GM19438 (cell line): Measurements from ENCODE around the gene PLA2G4A.

Source experiments
- ATAC-seq: cut with Tn5 transposase; IDR thresholded peaks from one replicate; pipeline ENCODE4 v1.9.1; 2021; ENCODE audit warnings: low read depth; ENCODE audit not compliant: unreplicated experiment

PLA2G4A gene

GRCh38 chr1:187003353-187003752 lies 174.6 kb downstream of the PLA2G4A start:
- no peak for ATAC-seq

- no peak for ATAC-seq
Measured at GRCh38 chr1:187006896-187007295, 178.1 kb downstream of the PLA2G4A start.

DNA sequence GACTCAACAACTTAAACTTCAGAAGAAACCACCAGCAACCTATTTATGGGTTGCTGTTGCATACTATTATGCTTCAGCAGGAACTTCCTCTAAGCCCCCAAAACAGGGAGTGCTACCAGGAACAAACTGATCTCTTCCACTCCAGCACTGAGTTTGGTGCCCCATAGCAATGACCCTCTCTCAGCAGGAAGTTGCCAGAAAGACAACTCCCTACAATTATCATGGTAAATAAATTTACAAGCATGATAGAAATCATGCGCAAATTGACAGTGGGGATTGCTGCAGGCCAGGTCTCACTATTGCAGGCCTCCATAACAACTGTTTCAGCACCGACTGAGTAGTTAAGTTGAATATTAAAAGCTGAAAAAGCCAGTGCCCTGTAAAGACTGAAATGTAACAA lies 180.6 kb downstream of the PLA2G4A start:
- no peak for ATAC-seq

DNA sequence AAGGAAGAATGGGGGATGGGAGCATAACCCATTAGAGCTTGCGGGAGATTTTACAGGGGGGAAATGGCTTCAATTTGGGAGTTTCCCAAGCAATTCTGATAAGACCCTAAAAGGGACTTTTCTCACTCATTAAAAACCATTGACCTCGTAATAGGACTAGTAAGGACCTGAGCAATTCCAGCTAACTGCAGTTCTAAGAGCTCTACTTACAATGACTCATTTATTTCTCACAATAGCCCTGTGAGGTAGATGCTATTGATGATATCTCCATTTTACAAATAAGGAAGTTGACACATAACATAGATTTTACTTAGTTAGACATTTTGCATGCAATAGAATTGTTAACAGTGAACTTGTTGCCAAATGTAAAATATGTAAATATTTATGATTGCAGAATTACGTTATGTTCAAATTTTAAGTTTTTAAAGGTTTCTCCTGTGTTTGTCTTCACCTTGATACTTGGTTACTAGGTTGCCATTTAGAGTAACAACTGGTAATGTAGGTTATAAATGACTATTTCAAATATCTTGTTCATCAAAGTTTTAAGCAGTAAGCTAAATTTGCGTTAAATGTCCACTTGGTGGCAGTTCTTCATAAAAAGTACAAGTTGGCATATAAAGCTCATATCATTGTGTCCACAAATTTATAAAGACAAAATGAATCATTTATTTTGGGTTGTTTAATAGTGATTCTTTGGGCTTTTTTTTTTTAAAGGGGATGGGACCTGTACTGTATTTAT lies 182.0 kb downstream of the PLA2G4A start:
- ATAC-seq: no peak

DNA sequence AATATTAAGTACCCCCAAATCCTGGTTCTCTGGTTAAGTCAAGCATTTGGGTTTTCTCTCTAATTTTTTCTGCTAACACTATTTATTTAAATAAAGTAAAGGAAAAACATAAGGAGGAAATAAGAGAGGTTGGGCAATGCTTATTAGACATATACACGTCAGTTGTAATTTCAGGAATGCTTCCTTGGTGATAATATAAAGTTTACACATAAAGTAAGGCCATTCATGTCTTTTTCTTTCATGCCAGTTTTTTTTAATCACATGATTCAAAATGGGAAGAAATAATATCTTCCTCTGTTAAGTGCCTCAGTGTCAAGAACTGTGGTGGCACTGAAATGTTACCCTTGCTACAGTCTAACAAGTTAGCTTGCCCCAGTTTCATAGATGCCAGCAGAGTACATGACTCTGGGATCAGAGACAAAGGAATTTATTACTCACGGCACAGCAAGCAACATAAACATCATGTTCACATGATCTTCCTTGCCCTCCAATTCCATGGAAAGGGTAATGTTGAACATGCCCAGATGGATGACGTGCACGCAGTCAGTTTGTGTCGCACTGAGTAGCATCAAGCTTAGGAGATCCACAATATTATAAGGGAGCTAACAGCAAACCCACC lies 184.9 kb downstream of the PLA2G4A start:
- no peak for ATAC-seq

DNA sequence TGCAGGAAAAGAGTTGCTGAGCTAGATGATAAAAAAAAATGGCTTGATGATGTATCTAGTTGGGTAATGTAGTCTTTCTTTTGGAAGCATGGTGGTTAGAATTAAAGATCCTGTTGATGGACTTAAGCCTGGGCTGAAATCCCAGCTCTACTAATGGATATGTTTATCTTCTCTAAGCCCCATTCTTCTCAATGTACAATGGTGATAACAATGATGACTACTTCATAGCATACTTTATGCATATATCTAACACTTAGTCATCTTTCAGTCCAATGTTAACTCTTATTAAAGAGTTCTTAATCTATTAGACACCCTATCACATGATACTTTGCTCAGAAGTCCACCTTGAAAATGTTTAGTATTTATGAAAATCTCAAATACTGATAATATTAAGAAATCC lies 189.5 kb downstream of the PLA2G4A start:
- no peak for ATAC-seq

DNA sequence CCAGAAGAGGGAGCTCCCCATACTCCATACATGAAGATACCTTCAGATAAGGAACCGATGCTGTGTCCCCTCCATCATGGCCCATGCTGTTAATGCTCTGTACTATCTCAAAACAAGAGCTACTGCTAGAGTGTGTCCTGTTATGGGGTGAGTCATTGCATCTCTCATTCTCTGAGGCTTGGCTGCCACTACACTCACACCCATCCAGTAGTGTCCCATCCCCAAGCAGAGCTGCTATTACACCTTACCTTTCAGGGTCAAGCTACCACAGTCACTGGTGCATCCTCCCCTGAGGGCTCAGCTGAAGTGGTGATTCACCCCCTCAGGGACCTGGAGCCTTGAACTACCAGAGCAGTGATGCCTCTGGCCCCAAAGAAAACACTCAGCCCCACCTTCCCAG lies 198.5 kb downstream of the PLA2G4A start:
- no peak for ATAC-seq

GRCh38 chr1:187032316-187032981 lies 203.7 kb downstream of the PLA2G4A start:
- ATAC-seq: no peak

- no peak for ATAC-seq
Measured at GRCh38 chr1:187032982-187033692, 204.4 kb downstream of the PLA2G4A start.

- ATAC-seq: no peak
Measured at GRCh38 chr1:187033693-187034390, 205.1 kb downstream of the PLA2G4A start.

DNA sequence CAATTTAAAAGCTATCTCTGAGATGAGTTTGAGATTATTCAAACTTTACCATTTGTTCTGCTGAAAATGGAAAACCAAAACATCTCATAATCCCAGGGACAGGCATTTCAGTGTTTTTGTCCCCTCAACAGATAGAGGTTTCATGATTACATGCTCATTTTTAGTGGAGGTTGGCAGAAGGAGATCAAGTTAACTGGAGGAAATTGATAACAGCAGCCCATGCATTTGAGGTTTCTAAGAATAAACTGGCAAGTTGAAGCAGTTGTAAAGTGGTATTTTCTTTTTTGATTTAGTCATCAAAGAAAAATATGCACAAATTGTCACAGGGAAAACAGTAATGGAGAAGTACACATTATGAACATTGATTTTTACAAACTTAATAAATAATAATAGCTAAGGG lies 205.8 kb downstream of the PLA2G4A start:
- ATAC-seq: no peak

GRCh38 chr1:187037973-187038553 lies 209.3 kb downstream of the PLA2G4A start:
- no peak for ATAC-seq
